Right kidney (tissue), 1 donor: ENCODE results near the gene TMEM59L.

Experiments used
- DNase-seq: peaks from one replicate; pipeline ENCODE4 v3.0.0-alpha.2; 2016

The TMEM59L gene

DNA sequence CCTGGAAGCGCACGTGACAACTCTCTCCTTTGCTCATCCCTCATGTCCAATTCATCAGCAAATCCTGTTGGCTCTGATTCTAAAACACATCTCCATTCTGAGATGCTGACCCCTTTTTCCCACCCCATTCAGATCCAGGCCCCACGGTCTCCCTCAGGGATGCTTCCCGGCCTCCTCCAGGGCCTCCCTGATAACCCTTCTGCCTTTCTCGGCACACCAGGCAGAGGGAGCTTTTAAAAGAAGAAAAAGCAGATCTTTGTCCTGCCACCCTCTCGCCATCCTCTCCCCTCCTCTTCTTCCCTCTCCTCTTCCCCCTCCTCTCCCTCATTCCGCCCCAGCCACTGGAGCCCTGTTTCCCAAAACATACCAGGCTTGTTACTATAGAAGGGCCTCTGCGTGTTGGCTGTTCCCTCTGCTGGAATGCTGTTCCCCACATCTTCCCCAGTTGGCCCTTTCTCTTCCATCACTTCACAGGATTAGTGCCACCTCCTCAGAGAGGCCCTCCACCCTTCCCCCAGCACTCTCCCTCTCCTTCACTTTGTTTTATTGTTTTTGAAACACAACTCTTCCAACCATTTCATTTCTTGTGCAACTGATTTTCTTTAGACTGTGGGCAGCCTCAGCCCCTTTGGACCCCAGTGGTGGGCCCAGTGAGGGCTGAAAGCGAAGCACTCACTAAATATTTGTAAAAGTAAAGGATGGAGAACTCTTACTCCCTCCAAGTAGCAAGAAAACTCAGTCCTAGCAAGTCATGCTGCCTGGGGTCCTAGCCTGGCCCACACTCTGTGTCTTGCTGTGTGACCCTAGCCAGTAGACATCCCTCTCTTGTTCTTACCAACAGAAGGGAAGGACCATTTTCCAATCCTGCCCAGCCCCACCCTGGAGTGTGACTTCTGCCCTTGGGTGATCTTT lies 3.6 kb upstream of the TMEM59L start:
- DNase-seq: no peak

DNA sequence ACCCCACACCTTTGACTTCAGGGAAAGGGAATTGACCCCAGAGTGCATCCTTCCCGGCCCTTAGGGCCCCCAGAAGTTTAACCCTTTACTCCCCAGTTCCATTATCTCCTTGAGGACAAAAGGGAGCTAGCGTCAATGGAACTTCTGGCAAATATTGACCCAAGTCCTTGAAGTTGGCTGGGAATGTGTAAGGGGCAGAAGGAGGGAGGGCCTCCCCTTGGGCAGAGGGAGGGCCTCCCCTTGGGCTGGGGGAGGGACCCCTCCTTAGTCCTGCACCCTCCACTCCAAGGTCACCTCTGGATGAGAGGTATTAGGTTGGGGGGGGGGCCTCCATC lies 3.0 kb upstream of the TMEM59L start:
- no peak for DNase-seq

DNA sequence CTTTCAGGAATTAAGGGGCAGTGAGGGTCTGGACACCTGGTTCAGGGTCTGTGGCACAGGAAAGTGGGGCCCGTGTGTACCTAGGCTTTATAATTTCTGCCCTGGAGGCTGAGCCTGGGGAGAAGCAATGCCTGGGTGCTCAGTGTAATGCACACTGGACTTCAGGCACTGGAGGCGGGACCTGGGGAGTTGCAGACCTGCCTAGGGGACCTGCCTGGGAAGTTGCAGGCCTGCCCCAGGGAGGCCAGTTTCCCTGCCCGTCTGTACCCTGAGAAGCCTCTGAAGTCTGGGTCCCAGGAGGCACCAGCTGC lies 2.5 kb upstream of the TMEM59L start:
- no peak for DNase-seq

DNA sequence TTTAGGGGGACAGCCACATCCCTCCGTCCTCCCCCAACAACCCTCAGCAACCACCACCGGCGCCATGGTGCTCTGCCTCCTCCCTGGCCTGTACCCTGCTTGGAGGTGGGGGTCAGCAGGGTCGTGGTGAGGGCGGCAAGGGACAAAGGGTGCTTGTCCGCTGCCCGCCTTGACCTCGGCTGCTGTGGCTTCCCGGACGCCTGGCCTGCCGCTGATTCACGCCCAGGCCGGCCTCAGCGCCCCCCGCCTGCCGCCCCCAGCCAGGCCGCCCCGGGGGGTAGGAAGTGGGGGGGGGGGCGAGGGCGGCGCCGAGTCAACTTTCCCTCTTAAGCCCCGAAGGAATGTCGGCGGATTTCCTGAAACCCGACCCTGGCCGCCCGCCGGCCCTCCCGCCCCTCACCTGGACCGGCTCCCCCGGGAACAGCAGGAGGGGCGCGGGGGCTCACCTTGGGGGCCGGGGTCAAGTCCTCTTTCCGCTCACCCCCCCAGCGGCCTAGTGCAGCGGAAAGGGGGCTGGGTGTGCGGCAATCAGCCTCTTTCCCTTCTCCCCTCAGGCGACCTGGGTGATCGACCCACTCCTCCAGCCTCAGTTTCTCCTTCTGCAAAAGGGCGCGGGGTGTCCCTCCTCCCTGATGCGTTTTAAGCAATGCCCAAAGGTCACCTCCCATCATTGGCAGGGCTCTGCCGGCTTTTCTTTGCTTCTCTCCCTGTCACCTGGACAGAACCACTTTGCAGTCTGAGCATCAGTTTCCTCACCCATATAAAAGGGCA lies 1.9 kb upstream of the TMEM59L start:
- no peak for DNase-seq

DNA sequence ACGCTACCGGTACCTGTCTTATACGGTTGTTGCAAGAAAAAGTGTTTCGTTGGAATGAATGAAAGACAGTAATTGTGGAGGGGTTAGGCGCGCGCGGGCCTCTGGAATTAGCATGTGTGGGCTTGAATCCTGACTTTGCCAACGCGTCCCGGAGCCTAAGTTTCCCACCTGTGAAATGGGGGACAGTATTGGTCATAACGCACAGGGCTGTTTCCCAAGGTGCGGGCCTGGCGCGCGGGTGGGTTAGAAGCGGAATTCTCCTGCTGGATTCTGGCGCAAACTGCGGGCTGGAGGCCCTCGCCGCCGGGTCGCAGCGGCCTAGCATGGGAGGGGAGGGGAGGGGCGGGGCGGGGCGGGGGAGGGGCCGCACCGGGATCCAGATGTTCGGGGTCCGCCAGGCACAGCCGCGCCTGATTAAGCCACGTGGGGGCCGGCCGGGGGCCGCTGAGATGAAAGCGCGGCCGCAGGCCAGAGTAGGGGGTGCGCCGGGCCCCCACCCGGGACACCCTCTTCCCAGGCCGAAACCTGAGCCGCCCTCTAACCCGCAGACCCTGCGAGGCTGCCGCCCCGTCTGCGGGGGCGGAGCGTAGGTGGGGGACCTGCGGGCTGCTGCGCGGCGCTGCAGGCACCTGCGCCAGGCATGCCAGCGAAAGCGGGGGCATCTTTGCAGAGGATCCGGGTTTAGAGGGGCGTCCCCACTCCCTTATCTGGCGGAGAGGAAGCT lies 1.2 kb upstream of the TMEM59L start:
- no peak for DNase-seq

DNA sequence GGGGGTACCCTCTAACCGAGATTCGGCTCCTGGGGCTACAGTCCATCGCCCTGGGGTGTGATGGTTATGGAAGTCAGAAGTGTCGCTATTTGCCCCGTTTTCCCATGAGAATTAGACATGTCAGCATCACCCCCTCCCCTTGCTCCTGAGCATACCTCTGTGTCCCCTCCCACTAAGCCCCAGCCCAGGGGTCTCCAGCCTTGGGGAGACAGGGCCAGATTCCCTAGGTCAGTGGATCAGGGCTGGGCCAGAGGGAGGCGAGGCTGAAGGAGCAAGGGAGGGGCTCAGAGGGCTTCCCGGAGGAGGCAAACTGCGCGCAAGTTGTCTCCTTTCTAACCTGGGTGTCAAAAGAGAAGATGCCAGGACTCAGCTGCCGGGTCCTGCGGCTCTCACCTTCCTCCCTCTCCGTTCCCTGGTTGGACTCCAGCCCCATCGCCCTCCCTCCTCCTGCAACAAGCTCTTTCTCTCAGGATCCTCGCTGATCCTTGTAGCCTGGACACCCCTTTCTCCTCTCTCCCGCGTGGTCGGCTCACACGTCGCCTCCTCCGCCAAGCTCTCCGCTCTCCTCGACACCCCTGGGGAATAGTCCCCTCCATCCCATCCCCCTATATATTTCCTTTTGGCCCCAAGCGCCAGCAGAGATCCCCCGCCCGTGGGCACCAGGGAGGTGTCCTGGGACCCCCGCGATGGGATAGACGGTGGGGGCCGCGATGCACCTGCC lies 459 bp upstream of the TMEM59L start:
- no peak for DNase-seq

DNA sequence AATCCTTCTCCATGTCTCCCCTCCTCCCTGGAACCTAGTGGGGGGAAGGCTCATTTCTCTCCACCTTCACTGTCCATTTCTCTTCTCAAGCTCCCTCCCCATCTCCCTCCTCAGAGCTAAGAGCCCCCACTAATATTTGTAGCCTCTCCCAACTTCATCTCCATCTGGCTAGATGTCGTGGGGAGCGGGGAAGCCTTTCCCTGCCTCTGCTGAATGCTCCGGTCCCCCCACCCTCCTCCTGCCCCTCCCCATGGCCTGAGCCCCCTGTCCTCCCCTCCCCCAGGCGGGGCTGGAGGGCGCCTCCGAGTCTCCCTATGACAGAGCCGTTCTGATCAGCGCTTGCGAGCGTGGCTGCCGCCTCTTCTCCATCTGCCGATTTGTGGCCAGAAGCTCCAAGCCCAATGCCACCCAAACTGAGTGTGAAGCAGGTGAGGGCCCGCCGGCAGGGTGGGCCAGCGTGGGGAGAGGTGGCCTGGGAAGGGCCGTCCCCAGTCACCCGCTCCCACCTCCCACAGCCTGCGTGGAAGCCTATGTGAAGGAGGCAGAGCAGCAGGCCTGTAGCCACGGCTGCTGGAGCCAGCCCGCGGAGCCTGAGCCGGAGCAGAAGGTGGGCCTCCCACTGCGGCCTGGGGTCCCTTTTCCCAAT lies 1.0 kb downstream of the TMEM59L start:
- DNase-seq: no peak

DNA sequence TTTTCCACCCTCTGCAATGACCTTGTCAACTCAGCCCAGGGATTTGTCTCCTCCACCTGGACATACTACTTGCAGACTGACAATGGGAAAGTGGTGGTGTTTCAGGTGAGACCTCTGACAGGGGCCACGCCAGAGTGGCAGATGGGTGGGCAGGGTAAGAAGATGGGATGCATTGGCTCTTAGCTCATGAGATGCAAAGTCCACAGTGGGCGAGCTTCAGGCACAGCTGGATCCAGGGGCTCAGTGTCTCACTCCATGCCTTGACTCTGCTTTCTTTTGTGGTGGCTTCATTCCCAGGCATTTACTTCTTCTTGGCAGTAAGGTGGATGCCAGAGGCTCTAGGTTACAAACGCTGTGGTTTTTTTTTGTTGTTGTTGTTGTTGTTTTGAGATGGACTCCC lies 3.4 kb downstream of the TMEM59L start:
- DNase-seq: no peak

DNA sequence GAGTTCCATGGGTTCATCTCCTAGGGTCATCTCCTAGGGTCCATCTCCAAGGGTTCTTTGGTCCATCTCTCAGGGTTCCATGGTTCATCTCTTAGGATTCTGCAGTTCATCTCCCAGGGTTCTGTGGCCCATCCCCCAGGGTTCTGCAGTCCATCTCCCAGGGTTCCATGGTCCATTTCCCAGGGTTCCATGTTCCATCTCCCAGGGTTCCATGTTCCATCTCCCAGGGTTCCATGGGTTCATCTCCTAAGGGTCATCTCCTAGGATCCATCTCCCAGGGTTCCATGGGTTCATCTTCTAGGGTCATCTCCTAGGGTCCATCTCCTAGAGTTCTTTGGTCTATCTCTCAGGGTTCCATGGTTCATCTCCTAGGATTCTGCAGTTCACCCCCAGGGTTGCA lies 4.9 kb downstream of the TMEM59L start:
- DNase-seq: no peak

DNA sequence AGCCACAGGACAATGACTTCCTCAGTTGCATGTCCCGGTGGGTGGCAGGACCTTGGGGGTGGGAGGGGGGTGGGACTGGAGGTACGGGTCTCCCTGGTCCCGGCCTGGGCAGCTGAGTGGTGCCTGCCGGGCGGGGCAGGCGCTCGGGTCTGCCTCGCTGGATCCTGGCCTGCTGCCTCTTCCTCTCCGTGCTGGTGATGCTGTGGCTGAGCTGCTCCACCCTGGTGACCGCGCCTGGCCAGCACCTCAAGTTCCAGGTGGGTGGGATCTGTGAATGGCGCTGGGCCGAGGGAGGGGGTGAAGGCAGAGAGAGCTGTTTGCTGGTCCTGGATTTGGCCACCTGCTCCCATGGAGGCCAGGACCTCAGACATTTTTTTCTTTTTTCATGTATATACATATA lies 5.6 kb downstream of the TMEM59L start:
- DNase-seq: no peak

DNA sequence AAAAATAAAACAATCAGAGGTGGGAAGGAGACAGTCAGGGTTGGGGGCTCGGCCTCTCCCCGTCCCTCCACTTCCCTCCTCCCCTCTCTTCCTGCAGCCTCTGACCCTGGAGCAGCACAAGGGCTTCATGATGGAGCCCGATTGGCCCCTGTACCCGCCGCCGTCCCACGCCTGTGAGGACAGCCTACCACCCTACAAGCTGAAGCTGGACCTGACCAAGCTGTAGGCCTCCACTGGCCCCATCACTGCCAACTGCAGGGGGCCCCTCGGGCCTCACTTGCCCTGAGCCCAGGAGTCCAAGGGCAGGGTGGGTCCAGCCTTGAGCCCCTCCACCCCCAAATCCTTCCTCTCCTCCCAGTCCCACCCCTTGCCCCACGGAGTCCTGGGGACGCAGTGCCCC lies 7.6 kb downstream of the TMEM59L start:
- DNase-seq: no peak

DNA sequence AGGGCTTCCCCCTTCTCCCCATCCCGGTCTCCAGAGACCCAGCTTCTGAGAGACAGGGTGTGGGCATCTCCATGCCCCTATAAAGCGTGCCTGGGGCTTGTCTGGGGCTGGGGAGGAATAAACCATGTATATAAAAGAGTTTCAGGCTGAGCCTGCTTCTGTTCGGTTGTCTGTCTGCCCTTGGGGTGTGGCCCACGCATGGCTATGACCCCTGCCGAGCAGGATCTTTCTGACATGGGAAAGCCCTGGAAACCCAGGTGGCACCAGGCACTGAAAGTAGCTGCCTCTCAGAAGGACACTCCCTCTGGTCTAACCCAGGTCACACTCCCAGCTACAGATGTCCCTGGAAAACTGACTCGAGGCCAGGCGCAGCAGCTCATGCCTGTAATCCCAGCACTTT lies 8.2 kb downstream of the TMEM59L start:
- no peak for DNase-seq

DNA sequence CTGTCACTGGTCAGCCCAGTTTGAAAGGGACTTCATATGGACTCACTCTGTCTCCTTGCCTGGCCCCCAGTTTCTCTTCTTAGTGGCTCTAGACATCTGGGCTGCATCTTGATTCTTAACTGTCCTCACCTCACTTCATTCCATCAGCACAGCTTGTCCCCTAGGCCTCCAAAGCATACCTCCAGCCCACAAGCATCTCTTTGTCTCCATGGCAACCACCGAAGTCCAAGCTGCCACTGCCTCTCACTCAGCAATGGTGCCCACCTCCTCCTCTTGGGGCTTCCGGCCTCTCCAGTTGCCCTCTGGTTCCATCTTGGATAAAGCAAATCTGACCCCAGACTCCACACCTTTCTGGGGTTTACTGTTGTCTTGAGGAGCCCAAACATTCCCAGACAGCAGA lies 14.2 kb downstream of the TMEM59L start:
- DNase-seq: no peak

DNA sequence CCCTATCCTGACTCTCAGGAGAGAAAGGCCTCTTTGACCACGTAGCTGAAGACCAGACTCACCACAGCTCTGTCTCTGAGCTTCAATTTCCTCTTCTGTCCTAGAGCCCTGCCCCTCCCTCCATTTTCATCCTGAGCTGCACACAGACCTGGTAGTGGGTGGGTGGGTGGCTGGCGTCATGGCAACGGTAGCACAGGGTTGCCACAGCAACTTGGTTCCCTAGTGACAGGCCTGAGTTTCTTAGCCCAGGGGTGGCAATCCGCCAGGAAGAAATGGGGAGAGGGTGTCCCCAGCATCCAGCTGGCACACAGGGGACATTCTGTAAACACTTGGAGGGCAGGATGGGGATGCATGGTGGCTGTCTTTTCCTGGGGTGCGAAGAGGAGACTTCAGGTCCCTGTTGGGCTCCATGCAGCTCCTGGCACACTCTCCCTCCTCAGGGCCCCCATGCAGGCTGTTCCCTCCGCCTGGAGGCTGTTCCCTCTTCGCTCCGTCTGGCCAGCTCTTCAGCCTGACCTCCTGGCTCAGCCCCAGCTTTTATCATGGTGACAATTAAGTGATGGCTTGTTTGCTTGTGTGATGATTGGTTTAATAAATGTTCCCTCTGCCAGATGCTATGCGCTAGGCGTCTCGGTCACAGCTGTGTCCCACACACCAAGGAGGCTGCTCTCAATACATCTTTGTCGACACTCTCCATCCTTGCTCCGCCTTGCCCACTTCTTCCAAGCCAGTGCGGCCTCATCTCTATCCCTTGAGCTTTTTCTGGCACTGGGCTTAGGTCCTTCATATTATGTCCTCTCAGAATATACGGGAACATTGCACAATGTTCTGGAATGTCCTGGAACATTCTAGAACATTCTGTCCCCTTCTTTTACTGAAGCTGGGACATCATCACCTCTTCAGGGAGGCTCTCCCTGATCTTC lies 16.8 kb downstream of the TMEM59L start:
- DNase-seq: no peak

DNA sequence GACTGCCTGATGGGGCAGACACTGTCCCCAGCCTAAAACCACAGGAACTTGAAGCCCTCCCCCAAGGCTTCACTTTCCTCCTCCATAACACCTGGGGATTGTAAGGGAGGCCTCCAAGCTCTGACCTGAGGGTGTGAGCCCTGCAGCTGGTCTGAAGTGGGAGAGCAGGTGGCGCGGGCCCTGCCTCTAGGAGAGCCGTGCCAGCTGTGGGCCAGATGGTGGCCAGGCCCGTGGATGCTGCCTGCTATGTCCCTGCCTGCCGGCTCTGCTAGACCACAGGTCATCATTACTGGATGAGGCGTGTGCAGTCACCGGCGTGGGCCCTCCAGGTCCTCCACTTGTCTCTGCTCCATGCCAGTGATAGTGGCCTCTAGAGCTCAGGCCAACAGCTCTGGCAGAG lies 20.7 kb downstream of the TMEM59L start:
- no peak for DNase-seq

DNA sequence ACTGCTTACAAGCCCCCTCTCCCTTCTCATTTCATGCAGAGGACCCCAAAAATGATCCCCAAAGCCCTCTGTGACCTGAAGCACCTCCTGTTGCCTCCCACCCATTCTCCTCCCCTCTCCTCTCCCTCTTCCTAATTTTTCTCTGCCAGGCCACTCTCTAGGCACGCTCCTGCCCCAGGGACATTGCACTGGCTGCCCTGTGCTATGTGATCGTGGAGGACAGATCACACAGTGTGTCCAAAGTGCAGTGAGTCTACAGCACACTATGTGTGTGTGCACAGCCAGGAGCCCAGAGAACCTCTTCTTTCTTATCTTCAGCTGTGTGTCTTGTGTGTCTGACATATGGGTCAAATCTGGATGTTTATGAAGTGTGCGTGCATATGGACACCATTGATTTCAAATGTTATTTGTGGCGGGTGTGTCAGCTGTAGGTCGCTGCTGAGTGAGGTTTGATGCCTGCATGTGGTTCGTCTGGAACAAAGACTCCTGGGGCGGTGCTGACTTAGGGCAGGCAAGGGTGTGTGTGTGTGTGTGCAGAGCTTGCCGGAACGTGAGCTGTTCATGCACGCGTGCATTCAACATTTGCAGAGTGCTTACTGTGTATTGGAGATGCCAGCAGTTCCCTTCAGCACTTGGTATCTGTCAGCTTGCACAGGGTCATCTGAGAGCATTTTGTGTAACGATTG lies 22.1 kb downstream of the TMEM59L start:
- DNase-seq: no peak

DNA sequence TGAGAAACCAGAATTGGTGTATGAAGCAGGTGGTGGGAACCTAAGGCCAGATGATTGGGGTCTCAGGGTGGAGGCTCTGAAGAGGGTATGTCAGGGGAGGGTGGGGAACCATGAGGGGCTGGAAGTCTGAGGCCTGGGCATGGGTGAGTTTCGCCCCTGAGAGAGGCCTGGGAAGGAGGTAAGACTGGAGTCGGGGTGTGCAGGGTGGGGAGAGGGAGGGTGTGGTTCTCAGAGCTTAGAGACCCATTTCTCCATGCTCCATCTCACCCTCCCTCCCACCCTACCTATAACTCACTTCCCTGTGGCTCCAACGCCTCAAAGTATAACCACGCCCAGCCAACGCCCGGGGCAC lies 23.1 kb downstream of the TMEM59L start:
- DNase-seq: no peak

DNA sequence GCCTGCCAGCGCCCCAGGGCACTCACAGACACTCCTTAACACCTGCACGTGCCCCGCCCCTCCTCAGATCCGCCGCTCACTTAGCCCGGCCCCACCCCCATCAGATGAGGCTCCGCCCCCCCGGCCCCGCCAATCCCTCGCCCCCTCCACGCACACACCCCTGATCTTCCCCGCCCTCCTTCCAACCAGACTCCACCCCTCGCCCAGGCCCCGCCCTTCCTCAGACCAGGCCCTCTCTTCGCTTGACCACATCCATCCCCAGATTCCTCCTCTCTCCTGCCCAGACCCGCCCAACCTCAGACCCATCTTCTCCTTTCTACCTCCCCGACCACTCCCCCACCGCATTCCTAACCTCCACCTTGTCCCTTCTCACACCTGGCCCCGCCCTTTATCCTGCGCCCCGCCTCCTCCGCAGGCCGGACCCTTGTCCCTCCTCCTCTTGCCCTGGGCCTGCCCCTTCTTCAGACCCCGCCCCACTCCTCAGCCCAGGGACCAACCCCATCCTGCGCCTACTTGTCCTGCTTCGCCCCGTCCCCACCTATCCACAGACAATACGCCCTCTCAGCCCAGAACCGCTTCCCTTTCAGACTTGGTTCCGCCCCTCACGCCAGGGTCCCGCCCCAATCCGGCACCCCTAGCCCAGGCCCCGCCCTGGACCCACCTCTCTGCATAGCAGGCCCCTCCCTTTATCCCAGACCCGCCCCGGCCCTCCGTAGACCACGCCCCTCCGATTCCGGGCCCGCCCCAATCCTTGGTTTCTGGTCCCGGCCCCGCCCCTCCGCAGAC lies 23.7 kb downstream of the TMEM59L start:
- DNase-seq: peak; percentile 84

DNA sequence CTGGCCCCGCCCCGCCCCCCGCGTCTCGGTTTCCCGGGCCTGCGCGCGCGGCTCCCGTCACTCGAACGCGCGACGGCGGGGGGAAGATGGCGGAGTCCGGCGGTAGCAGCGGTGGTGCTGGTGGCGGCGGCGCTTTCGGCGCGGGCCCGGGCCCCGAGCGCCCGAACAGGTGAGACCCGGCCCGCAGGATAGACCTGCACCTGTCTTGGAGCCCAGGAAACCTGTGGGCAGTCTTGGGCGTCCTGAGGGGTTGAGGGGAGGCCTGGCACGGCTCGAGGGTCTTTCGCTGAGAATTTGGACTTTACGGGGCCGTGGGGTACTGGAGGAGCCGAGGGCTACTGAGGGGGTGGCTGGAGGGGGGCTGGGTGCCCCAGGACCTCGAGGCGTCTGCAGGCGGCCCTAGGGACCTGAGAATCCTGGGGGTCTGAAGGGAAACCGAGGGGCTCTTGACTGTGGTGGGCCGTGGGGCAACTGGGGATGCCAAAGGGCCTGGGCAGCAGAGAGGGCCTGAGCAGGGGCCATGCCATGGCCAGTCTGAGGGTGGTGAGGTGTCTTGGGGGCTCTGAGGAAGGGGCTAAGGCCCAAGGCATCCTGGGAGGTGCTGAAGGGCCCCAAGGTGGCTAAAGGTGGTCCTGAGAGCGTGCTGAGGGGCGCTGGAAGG lies 24.4 kb downstream of the TMEM59L start, which contains the start of gene KLHL26:
Gene KLHL26 (plus strand): TSS at position 60 of the 661 bp plus-strand sequence. CDS start 27 bp downstream, at position 87.
- DNase-seq: no peak
